Thoracic aorta (tissue), 2 donors: ENCODE results near the gene GPX3. TPM values are rescaled to one million over a fixed set of nuclear protein-coding genes. Genes with fewer than 3 reads are reported as not detected.

Experiments
- ATAC-seq: fragments of 150-250 bp; one replicate; pipeline ENCODE4 v1.8.0; 2017; ENCODE audit warnings: low read depth; ENCODE audit not compliant: insufficient number of reproducible peaks, low FRiP score
- DNase-seq: peaks from one replicate; pipeline ENCODE4 v3.0.0-alpha.2; 2020; ENCODE audit warnings: low spot score
- H3K27ac ChIP-seq, 2 donors: fragments of 200-600 bp; sonication (generic); 1 replicate in 1 of 2; 2 replicates in 1 of 2; pipeline ENCODE4 v1.5.1; 2016; ENCODE audit warnings: mild to moderate bottlenecking in 2 of 2, moderate library complexity in 2 of 2
- H3K27me3 ChIP-seq: fragments of 200-600 bp; sonication (generic); replicated peaks from 2 replicates; pipeline ENCODE4 v1.6.0; 2016; ENCODE audit warnings: mild to moderate bottlenecking; ENCODE audit not compliant: insufficient read depth
- H3K36me3 ChIP-seq: fragments of 200-600 bp; sonication (generic); one replicate; pipeline ENCODE4 v1.5.1; 2016
- H3K4me1 ChIP-seq, 2 donors: fragments of 200-600 bp; sonication (generic); 1 replicate in 1 of 2; 2 replicates in 1 of 2; pipeline versions ENCODE4 v1.5.1 to v1.6.0; 2016; ENCODE audit warnings: low read depth in 2 of 2, mild to moderate bottlenecking in 1 of 2; ENCODE audit not compliant: control insufficient read depth in 1 of 2
- H3K4me3 ChIP-seq: fragments of 200-600 bp; sonication (generic); 2 replicates; pipeline ENCODE4 v1.5.1; 2016; ENCODE audit warnings: mild to moderate bottlenecking
- H3K9me3 ChIP-seq: fragments of 200-600 bp; sonication (generic); 2 replicates; pipeline ENCODE4 v1.5.1; 2016
- CTCF ChIP-seq: fragments of 200-600 bp; sonication (generic); IDR thresholded peaks from one replicate; pipeline ENCODE4 v1.5.1; 2019; ENCODE audit warnings: antibody characterized with exemption
- total RNA-seq, 2 donors: library from RNA; depleted of rRNA; stranded (reverse); fragments of >200 nt; gene quantifications; one replicate each; pipeline versions ENCODE4 v1.1.0 to v1.2.3, GENCODE V29; 2016

GPX3 gene
- total RNA-seq, 2 donors from 2014 or later: 1,240 to 1,874 TPM

- H3K27ac ChIP-seq: no peak overlapping the region
- TF ChIP-seq CTCF: no peak
- peaks cover 13 to 19% of the 10 kb centered on the region in 2 donors for H3K4me1 ChIP-seq
- no peaks in the 10 kb centered on the region for H3K9me3 ChIP-seq
- ATAC-seq (no peak), DNase-seq (no peak)
- H3K27me3 ChIP-seq: no peaks in the 10 kb centered on the region
- H3K36me3 ChIP-seq: peaks cover 41% of the 10 kb centered on the region
- no peak overlapping the region for H3K4me3 ChIP-seq
Measured at GRCh38 chr5:151042453-151043093, 22.2 kb downstream of the GPX3 start.

- Histone ChIP-seq H3K27ac (no peak overlapping the region), H3K9me3 (no peaks in the 10 kb centered on the region), H3K36me3 (peaks cover 50% of the 10 kb centered on the region), H3K4me1 (peaks cover 0 to 10% of the 10 kb centered on the region in 2 donors), H3K27me3 (no peaks in the 10 kb centered on the region), H3K4me3 (no peak overlapping the region)
- no peak for ATAC-seq
- DNase-seq: no peak
- peak; percentile 73 for TF ChIP-seq CTCF
Measured at GRCh38 chr5:151047814-151048425, 27.5 kb downstream of the GPX3 start.

- peaks cover 0 to 10% of the 10 kb centered on the region in 2 donors for H3K4me1 ChIP-seq
- no peaks in the 10 kb centered on the region for H3K9me3 ChIP-seq
- H3K4me3 ChIP-seq: no peak overlapping the region
- H3K27me3 ChIP-seq: no peaks in the 10 kb centered on the region
- no peak overlapping the region for H3K27ac ChIP-seq
- TF ChIP-seq CTCF: peak; percentile 8
- DNase-seq: no peak
- no peak for ATAC-seq
- H3K36me3 ChIP-seq: peaks cover 46% of the 10 kb centered on the region
Measured at GRCh38 chr5:151048526-151048925, 28.1 kb downstream of the GPX3 start.

GRCh38 chr5:151051066-151051930, 30.9 kb downstream of the GPX3 start:
- Histone ChIP-seq H3K27ac (peak overlapping the region in 1 of 2 donors; percentile 37), H3K36me3 (peaks cover 57% of the 10 kb centered on the region), H3K9me3 (no peaks in the 10 kb centered on the region), H3K4me3 (no peak overlapping the region), H3K27me3 (no peaks in the 10 kb centered on the region), H3K4me1 (peaks cover 0 to 10% of the 10 kb centered on the region in 2 donors)
- DNase-seq: no peak
- ATAC-seq: peak; percentile 61
- TF ChIP-seq CTCF: peak; percentile 87
